ENCODE results near the gene SELENOK. TPM values are rescaled to one million over a fixed set of nuclear protein-coding genes. Genes with fewer than 3 reads are reported as not detected.

SELENOK gene
- total and polyA plus RNA-seq, 5 donors from 2014 or later = 127 to 158 (median 145) TPM

DNA sequence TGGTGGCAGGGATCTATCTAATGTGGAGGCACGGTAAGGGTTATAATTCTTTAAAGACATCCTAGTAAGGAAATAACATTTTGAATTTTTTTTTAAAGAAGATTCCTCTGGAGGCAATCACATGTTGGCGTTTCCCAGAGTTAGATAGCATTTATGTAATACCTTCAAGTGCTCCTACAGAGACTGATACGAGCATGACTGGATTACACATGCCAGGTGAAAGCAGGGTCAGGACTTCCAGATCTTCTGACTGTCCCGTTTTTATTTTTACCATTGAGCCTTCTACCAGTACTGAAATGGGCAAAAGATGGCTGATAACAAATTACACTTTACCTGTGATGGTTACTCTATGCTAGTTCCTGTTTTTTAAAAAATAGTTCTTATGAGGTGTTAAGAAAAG is 31.5 kb downstream of the SELENOK start:
- Mint-ChIP-seq H3K4me3 (no peak overlapping the region), H3K4me1 (peaks cover 0 to 5% (median 0%) of the 10 kb centered on the region in 4 donors), H3K27ac (no peak overlapping the region), H3K27me3 (peaks cover 8% of the 10 kb centered on the region), H3K36me3 (peaks cover 33% of the 10 kb centered on the region), H3K9me3 (no peaks in the 10 kb centered on the region)
- no peak for ATAC-seq (ENCODE audit: low read depth in 2 of 2)
- Histone ChIP-seq H3K36me3 (ENCODE audit: control insufficient read depth, insufficient read depth, low read length) (peaks cover 40% of the 10 kb centered on the region), H3K4me1 (ENCODE audit: control insufficient read depth, insufficient read depth, low read length, poor library complexity, severe bottlenecking) (no peaks in the 10 kb centered on the region), H3K27ac (ENCODE audit: insufficient read depth, low read length, poor library complexity, severe bottlenecking) (no peak overlapping the region), H3K27me3 (ENCODE audit: control insufficient read depth, insufficient read depth, low read length) (no peaks in the 10 kb centered on the region), H3K9me3 (ENCODE audit: control insufficient read depth in 2 of 2, low read length in 2 of 2) (no peaks in the 10 kb centered on the region), H3K4me3 (ENCODE audit: low read depth, low read length) (no peak overlapping the region)
- DNase-seq = no peak

DNA sequence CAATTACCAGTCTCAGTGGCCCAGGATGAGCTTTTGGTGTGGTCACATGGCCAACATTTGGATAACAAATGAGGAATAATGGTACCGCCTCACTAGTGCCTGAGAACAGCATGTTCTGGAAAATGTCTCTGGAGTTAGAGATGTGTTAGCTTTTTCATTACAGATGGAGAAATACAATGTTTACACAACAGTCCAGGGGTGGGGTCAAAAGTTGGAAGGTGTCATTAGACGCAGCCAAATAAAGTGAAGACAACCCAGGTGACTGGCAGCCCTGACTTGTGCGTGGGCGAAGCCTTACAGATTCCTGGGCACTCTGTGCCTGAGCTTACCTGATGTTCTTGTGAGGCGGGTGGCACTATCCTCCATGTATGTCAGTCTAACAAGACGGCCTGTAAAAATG is 32.5 kb downstream of the SELENOK start:
- Mint-ChIP-seq H3K4me1 (peaks cover 0 to 2% (median 0%) of the 10 kb centered on the region in 4 donors), H3K4me3 (no peak overlapping the region), H3K9me3 (no peaks in the 10 kb centered on the region), H3K36me3 (peaks cover 26% of the 10 kb centered on the region), H3K27ac (no peak overlapping the region), H3K27me3 (peaks cover 8% of the 10 kb centered on the region)
- Histone ChIP-seq H3K4me1 (ENCODE audit: control insufficient read depth, insufficient read depth, low read length, poor library complexity, severe bottlenecking) (no peaks in the 10 kb centered on the region), H3K4me3 (ENCODE audit: low read depth, low read length) (no peak overlapping the region), H3K36me3 (ENCODE audit: control insufficient read depth, insufficient read depth, low read length) (peaks cover 32% of the 10 kb centered on the region), H3K27me3 (ENCODE audit: control insufficient read depth, insufficient read depth, low read length) (no peaks in the 10 kb centered on the region), H3K9me3 (ENCODE audit: control insufficient read depth in 2 of 2, low read length in 2 of 2) (no peaks in the 10 kb centered on the region), H3K27ac (ENCODE audit: insufficient read depth, low read length, poor library complexity, severe bottlenecking) (no peak overlapping the region)
- DNase-seq (no peak), ATAC-seq (ENCODE audit: low read depth in 2 of 2) (no peak)

DNA sequence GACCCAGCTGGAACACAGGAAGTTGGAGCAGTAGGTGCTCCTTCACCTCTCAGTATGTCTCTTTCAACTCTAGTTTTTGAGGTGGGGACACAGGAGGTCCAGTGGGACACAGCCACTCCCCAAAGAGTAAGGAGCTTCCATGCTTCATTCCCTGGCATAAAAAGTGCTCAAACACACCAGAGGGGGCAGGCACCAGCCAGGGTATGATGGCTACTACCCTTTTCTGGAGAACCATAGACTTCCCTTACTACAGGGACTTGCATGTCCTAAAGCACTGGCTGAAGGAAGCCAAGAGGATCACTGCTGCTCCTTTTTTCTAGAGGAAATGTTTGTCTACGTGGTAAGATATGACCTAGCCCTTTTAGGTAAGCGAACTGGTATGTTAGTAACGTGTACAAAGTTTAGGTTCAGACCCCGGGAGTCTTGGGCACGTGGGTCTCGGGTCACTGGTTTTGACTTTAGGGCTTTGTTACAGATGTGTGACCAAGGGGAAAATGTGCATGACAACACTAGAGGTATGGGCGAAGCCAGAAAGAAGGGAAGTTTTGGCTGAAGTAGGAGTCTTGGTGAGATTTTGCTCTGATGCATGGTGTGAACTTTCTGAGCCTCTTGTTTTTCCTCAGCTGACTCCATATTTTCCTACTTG is 33.4 kb downstream of the SELENOK start:
- Mint-ChIP-seq H3K9me3 (no peaks in the 10 kb centered on the region), H3K4me3 (no peak overlapping the region), H3K27me3 (peaks cover 8% of the 10 kb centered on the region), H3K27ac (no peak overlapping the region), H3K4me1 (peaks cover 0 to 2% (median 0%) of the 10 kb centered on the region in 4 donors), H3K36me3 (peaks cover 23% of the 10 kb centered on the region)
- Histone ChIP-seq H3K4me1 (ENCODE audit: control insufficient read depth, insufficient read depth, low read length, poor library complexity, severe bottlenecking) (no peaks in the 10 kb centered on the region), H3K27ac (ENCODE audit: insufficient read depth, low read length, poor library complexity, severe bottlenecking) (no peak overlapping the region), H3K27me3 (ENCODE audit: control insufficient read depth, insufficient read depth, low read length) (no peaks in the 10 kb centered on the region), H3K9me3 (ENCODE audit: control insufficient read depth in 2 of 2, low read length in 2 of 2) (no peaks in the 10 kb centered on the region), H3K4me3 (ENCODE audit: low read depth, low read length) (no peak overlapping the region), H3K36me3 (ENCODE audit: control insufficient read depth, insufficient read depth, low read length) (peaks cover 26% of the 10 kb centered on the region)
- ATAC-seq (ENCODE audit: low read depth in 2 of 2) = no peak
- DNase-seq = no peak

DNA sequence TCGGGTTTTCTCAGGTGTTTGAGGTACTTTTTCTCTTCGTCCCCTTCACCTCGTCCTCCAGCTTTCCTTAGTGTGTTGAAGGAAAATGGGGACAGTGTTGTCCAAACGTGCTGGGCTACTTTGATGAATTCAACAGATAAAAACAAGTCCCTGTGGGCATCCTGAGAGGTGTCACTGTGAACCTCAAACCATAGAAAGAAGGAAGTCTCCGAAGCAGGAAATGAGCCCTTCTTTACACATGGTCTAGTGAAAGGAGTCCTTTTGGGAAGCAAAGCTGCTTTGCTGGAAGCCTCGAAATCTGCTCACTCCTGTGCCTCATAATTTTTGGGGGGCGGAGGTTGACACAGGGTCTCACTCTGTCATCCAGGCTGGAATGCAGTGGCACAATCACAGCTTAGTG is 34.7 kb downstream of the SELENOK start:
- Histone ChIP-seq H3K36me3 (ENCODE audit: control insufficient read depth, insufficient read depth, low read length) (peaks cover 19% of the 10 kb centered on the region), H3K4me1 (ENCODE audit: control insufficient read depth, insufficient read depth, low read length, poor library complexity, severe bottlenecking) (no peaks in the 10 kb centered on the region), H3K27ac (ENCODE audit: insufficient read depth, low read length, poor library complexity, severe bottlenecking) (no peak overlapping the region), H3K4me3 (ENCODE audit: low read depth, low read length) (no peak overlapping the region), H3K9me3 (ENCODE audit: control insufficient read depth in 2 of 2, low read length in 2 of 2) (no peaks in the 10 kb centered on the region), H3K27me3 (ENCODE audit: control insufficient read depth, insufficient read depth, low read length) (no peaks in the 10 kb centered on the region)
- no peak overlapping the region for H3K27ac Mint-ChIP-seq
- no peak for ATAC-seq (ENCODE audit: low read depth in 2 of 2)
- peaks cover 13% of the 10 kb centered on the region for H3K36me3 Mint-ChIP-seq
- H3K9me3 Mint-ChIP-seq = no peaks in the 10 kb centered on the region
- no peaks in the 10 kb centered on the region for H3K4me1 Mint-ChIP-seq
- H3K4me3 Mint-ChIP-seq = no peak overlapping the region
- peaks cover 13% of the 10 kb centered on the region for H3K27me3 Mint-ChIP-seq
- no peak for DNase-seq

DNA sequence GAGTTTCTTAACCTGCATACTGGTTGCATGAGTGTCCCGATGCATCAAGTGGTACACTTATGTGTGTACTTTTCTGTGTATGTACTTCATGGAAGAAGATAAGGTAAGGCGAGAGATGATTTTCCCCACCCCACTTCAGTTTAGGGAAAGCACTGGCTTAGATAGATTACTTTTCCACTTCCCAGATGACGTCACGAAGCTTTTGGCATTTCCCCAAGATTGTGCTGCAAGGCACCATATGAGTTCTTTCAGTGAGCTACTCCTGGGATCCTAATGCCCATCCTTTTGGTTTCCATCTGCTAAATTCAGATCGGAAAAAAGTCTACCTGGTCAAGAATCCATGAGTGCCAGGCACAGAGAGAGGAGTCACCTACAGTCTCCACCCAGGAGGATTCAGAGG is 40.8 kb downstream of the SELENOK start:
- H3K4me3 Mint-ChIP-seq = no peak overlapping the region
- no peak for ATAC-seq (ENCODE audit: low read depth in 2 of 2)
- H3K9me3 ChIP-seq (ENCODE audit: control insufficient read depth in 2 of 2, low read length in 2 of 2) = no peaks in the 10 kb centered on the region
- H3K27me3 ChIP-seq (ENCODE audit: control insufficient read depth, insufficient read depth, low read length) = peaks cover 9% of the 10 kb centered on the region
- peaks cover 36% of the 10 kb centered on the region for H3K27me3 Mint-ChIP-seq
- no peak overlapping the region for H3K27ac ChIP-seq (ENCODE audit: insufficient read depth, low read length, poor library complexity, severe bottlenecking)
- H3K4me1 Mint-ChIP-seq = peaks cover 0 to 7% (median 0%) of the 10 kb centered on the region in 4 donors
- H3K4me1 ChIP-seq (ENCODE audit: control insufficient read depth, insufficient read depth, low read length, poor library complexity, severe bottlenecking) = peaks cover 8% of the 10 kb centered on the region
- H3K27ac Mint-ChIP-seq = no peak overlapping the region
- H3K9me3 Mint-ChIP-seq = no peaks in the 10 kb centered on the region
- no peak for DNase-seq
- no peaks in the 10 kb centered on the region for H3K36me3 ChIP-seq (ENCODE audit: control insufficient read depth, insufficient read depth, low read length)
- no peak overlapping the region for H3K4me3 ChIP-seq (ENCODE audit: low read depth, low read length)
- no peaks in the 10 kb centered on the region for H3K36me3 Mint-ChIP-seq

DNA sequence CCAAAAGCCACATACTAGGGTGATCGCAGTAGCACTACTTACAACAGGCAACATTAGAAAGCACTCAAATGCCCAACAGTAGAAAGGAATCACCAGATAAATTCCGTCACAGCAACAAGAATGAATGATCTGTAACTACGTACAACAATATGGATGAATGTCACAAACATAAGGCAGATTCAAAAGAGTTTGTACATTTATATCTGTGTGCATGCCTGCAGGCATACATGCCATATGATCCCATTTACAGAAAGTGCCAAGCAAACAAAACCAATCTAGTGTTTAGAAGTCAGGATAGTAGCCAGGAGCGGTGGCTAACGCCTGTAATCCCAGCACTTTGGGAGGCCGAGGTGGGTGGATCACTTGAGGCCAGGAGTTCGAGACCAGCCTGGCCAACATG is 41.7 kb downstream of the SELENOK start:
- Histone ChIP-seq H3K27me3 (ENCODE audit: control insufficient read depth, insufficient read depth, low read length) (peaks cover 12% of the 10 kb centered on the region), H3K27ac (ENCODE audit: insufficient read depth, low read length, poor library complexity, severe bottlenecking) (no peak overlapping the region), H3K9me3 (ENCODE audit: control insufficient read depth in 2 of 2, low read length in 2 of 2) (no peaks in the 10 kb centered on the region), H3K4me1 (ENCODE audit: control insufficient read depth, insufficient read depth, low read length, poor library complexity, severe bottlenecking) (peaks cover 17% of the 10 kb centered on the region), H3K36me3 (ENCODE audit: control insufficient read depth, insufficient read depth, low read length) (no peaks in the 10 kb centered on the region), H3K4me3 (ENCODE audit: low read depth, low read length) (no peak overlapping the region)
- Mint-ChIP-seq H3K4me1 (peaks cover 0 to 10% (median 0%) of the 10 kb centered on the region in 4 donors), H3K27ac (no peak overlapping the region), H3K4me3 (no peak overlapping the region), H3K9me3 (peaks cover 0 to 2% (median 0%) of the 10 kb centered on the region in 7 donors), H3K27me3 (peaks cover 43% of the 10 kb centered on the region), H3K36me3 (no peaks in the 10 kb centered on the region)
- DNase-seq (no peak), ATAC-seq (ENCODE audit: low read depth in 2 of 2) (no peak)

DNA sequence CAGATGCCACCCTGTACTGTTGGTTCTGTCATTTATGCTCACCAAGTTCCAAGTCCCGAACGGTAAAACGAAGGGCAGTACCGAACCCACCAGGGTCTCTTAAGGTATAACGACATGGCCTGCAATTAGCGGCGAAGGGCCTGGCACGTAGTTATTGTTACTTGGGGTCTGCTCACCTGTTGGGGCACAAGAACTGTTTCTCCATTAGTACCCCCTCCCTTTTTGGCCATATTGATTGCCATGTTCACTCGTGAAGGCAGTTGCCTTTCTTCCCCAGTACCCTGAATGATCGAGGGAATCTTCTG is 44.9 kb downstream of the SELENOK start:
- H3K4me3 Mint-ChIP-seq = peak overlapping the region in 2 of 4 donors; percentile 67 to 76
- ATAC-seq (ENCODE audit: low read depth in 2 of 2) = no peak
- no peak overlapping the region for H3K27ac Mint-ChIP-seq
- H3K27ac ChIP-seq (ENCODE audit: insufficient read depth, low read length, poor library complexity, severe bottlenecking) = no peak overlapping the region
- no peak for DNase-seq
- no peaks in the 10 kb centered on the region for H3K36me3 Mint-ChIP-seq
- no peaks in the 10 kb centered on the region for H3K36me3 ChIP-seq (ENCODE audit: control insufficient read depth, insufficient read depth, low read length)
- H3K9me3 Mint-ChIP-seq = peaks cover 0 to 2% (median 0%) of the 10 kb centered on the region in 7 donors
- peaks cover 16% of the 10 kb centered on the region for H3K27me3 ChIP-seq (ENCODE audit: control insufficient read depth, insufficient read depth, low read length)
- peaks cover 50% of the 10 kb centered on the region for H3K27me3 Mint-ChIP-seq
- H3K9me3 ChIP-seq (ENCODE audit: control insufficient read depth in 2 of 2, low read length in 2 of 2) = no peaks in the 10 kb centered on the region
- peaks cover 0 to 19% (median 0%) of the 10 kb centered on the region in 4 donors for H3K4me1 Mint-ChIP-seq
- H3K4me1 ChIP-seq (ENCODE audit: control insufficient read depth, insufficient read depth, low read length, poor library complexity, severe bottlenecking) = peaks cover 23% of the 10 kb centered on the region
- peak overlapping the region; percentile 37 for H3K4me3 ChIP-seq (ENCODE audit: low read depth, low read length)

DNA sequence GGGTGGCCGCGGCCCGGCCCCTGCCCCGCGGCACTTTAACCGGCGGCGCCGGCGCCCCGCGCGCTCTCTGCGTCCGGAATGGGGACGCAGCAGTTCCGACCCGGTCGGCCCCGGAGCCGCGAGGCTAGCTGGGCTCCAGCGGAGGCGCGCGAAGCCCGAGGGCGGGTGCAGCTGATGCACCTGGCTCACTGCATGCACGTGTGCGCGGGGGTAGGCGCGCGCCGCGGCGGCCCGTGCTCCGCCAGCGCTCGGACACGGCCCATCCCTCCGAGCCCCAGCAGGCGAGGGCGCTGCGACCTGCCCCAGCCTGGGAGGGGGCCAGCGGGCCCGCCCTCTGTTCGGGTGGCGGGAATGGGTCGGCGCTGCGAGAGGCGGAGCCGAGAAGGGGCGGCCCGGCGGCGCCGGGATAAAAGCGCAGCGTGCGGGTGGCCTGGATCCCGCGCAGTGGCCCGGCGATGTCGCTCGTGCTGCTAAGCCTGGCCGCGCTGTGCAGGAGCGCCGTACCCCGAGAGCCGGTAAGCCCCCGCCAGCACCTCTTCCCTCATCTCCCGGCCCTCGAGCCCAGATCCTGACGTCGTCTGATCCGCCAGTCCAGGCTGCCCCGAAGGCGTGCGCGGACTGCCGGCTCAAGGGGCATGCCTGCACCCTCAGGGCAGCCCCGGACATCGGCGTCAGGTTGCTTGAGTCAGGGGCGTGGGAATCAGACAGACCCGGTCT is 45.4 kb downstream of the SELENOK start, which contains the start of the genes CHDH and IL17RB:
TSS of gene CHDH (minus strand) at position 286 of the 717 bp plus-strand sequence. CDS start 22,411 bp downstream, outside the sequence.
TSS of gene IL17RB (plus strand) at position 435 of the 717 bp plus-strand sequence. CDS start at position 456, 21 bp downstream.
- no peaks in the 10 kb centered on the region for H3K36me3 ChIP-seq (ENCODE audit: control insufficient read depth, insufficient read depth, low read length)
- H3K27me3 ChIP-seq (ENCODE audit: control insufficient read depth, insufficient read depth, low read length) = peaks cover 16% of the 10 kb centered on the region
- H3K36me3 Mint-ChIP-seq = no peaks in the 10 kb centered on the region
- peaks cover 50% of the 10 kb centered on the region for H3K27me3 Mint-ChIP-seq
- ATAC-seq (ENCODE audit: low read depth in 2 of 2) = peak; percentile 35 to 37
- peak within 1 kb of the TSS in 1 of 3 donors; percentile 48 for H3K27ac Mint-ChIP-seq
- H3K27ac ChIP-seq (ENCODE audit: insufficient read depth, low read length, poor library complexity, severe bottlenecking) = peak within 1 kb of the TSS; percentile 23
- peaks cover 23% of the 10 kb centered on the region for H3K4me1 ChIP-seq (ENCODE audit: control insufficient read depth, insufficient read depth, low read length, poor library complexity, severe bottlenecking)
- no peaks in the 10 kb centered on the region for H3K9me3 ChIP-seq (ENCODE audit: control insufficient read depth in 2 of 2, low read length in 2 of 2)
- peak within 1 kb of the TSS in 3 of 4 donors; percentile 77 to 89 (median 79) for H3K4me3 Mint-ChIP-seq
- H3K4me1 Mint-ChIP-seq = peaks cover 0 to 19% (median 0%) of the 10 kb centered on the region in 4 donors
- peaks cover 0 to 2% (median 0%) of the 10 kb centered on the region in 7 donors for H3K9me3 Mint-ChIP-seq
- H3K4me3 ChIP-seq (ENCODE audit: low read depth, low read length) = peak within 1 kb of the TSS; percentile 41
- peak in 2 of 3 donors; percentile 11 to 21 for DNase-seq

Measured in CD4-positive, CD25-positive, alpha-beta regulatory T cell (primary cell).